A549 (cell line): ENCODE data around the gene MED13L. TPM values are rescaled to one million over a fixed set of nuclear protein-coding genes. Genes with fewer than 3 reads are reported as not detected.

ENCODE experiments used
- ATAC-seq, 2 experiments: fragments of 200-7000 bp in 1 of 2; fragments of >200 bp in 1 of 2; cut with Nextera tagmentation in 1 of 2; cut with Tn5 transposase in 1 of 2; 3 replicates each; pipeline versions ENCODE4 v1.8.0 to v1.9.1; 2018 to 2020; ENCODE audit warnings: mild to moderate bottlenecking in 1 of 2, moderate library complexity in 1 of 2
- CTCF ChIA-PET: fragments of 300-600 bp; sonication (Branson Sonifier 250); formaldehyde crosslinking; extraction: SDS; loops from one replicate; lab custom pipeline; 2021; ENCODE audit warnings: antibody characterized with exemption, inconsistent platforms; lab: Yijun Ruan, JAX
- POLR2A ChIA-PET: fragments of 350-600 bp; formaldehyde crosslinking; extraction: SDS; loops from one replicate; lab custom pipeline; 2021; ENCODE audit warnings: antibody characterized with exemption, inconsistent platforms; lab: Yijun Ruan, JAX
- DNase-seq, 2 experiments: peaks; one replicate each; pipeline versions ENCODE4 v3.0.0 to v3.0.0-alpha.2; 2011 to 2016; ENCODE audit warnings: low read depth in 1 of 2, low spot score in 1 of 2
- FAIRE-seq: peaks from 2 replicates; lab custom pipeline; 2011; peaks lifted over from hg19 to GRCh38; lab: Jason Lieb, UNC
- H3K27ac ChIP-seq, 2 experiments: fragments of >200 bp; sonication (Bioruptor Twin); formaldehyde crosslinking; 3 replicates each; pipeline ENCODE4 v1.5.1; 2016 to 2017
- H3K4me1 ChIP-seq: fragments of >200 bp; sonication (Bioruptor Twin); formaldehyde crosslinking; 3 replicates; pipeline ENCODE4 v1.6.1; 2016
- H3K4me2 ChIP-seq: fragments of >200 bp; sonication (Bioruptor Twin); formaldehyde crosslinking; 3 replicates; pipeline ENCODE4 v1.6.1; 2016
- H3K4me3 ChIP-seq: fragments of >200 bp; sonication (Bioruptor Twin); formaldehyde crosslinking; 3 replicates; pipeline ENCODE4 v1.5.1; 2016
- H3K9me3 ChIP-seq: fragments of >200 bp; sonication (Bioruptor Twin); formaldehyde crosslinking; 3 replicates; pipeline ENCODE4 v1.6.1; 2016
- EP300 ChIP-seq, 2 experiments: fragments of >200 bp; sonication (Bioruptor Twin); formaldehyde crosslinking; IDR thresholded peaks; 2 replicates in 1 of 2; 3 replicates in 1 of 2; pipeline ENCODE4 v1.6.1; 2016 to 2017
- FOSB ChIP-seq: fragments of 250-450 bp; sonication (Bioruptor Pico); IDR thresholded peaks from 2 replicates; pipeline ENCODE4 v1.5.0; 2020; ENCODE audit warnings: mild to moderate bottlenecking, moderate library complexity
- FOSL2 ChIP-seq, 2 experiments: fragments of 450-650 bp in 1 of 2; fragments of >200 bp in 1 of 2; sonication (Bioruptor Twin) in 1 of 2; formaldehyde crosslinking; IDR thresholded peaks; 2 replicates each; pipeline versions ENCODE4 v1.5.0 to v1.6.1; 2016 to 2020; ENCODE audit warnings: mild to moderate bottlenecking in 1 of 2, moderate library complexity in 1 of 2
- FOXS1 ChIP-seq: fragments of 250-450 bp; sonication (Bioruptor Pico); IDR thresholded peaks from 2 replicates; pipeline ENCODE4 v1.5.0; 2020; ENCODE audit warnings: mild to moderate bottlenecking, moderate library complexity
- HDAC2 ChIP-seq: fragments of 200-600 bp; sonication (generic); IDR thresholded peaks from 2 replicates; pipeline ENCODE4 v1.6.1; 2016
- HEYL ChIP-seq: fragments of 250-450 bp; sonication (Bioruptor Pico); IDR thresholded peaks from 2 replicates; pipeline ENCODE4 v1.8.0; 2021; ENCODE audit warnings: mild to moderate bottlenecking, moderate library complexity
- KDM1A ChIP-seq: fragments of 200-600 bp; sonication (generic); IDR thresholded peaks from 2 replicates; pipeline ENCODE4 v1.6.1; 2016; ENCODE audit warnings: low read depth, mild to moderate bottlenecking
- KDM5A ChIP-seq: fragments of 200-600 bp; sonication (generic); IDR thresholded peaks from 2 replicates; pipeline ENCODE4 v1.6.1; 2016; ENCODE audit warnings: antibody characterized with exemption, mild to moderate bottlenecking
- NPAS2 ChIP-seq: fragments of 250-450 bp; sonication (Bioruptor Pico); IDR thresholded peaks from 2 replicates; pipeline ENCODE4 v1.8.0; 2022; ENCODE audit warnings: mild to moderate bottlenecking, moderate library complexity, borderline replicate concordance
- POLR2A ChIP-seq: IDR thresholded peaks from 2 replicates; pipeline ENCODE4 v1.6.1; 2012; ENCODE audit warnings: mild to moderate bottlenecking, low read length
- POLR2AphosphoS2 ChIP-seq: conservative IDR thresholded peaks from 2 replicates; pipeline ENCODE4 v1.6.1; 2012; ENCODE audit warnings: low read length, improper control_type of control experiment, inconsistent platforms
- RNF2 ChIP-seq: fragments of 200-600 bp; sonication (generic); IDR thresholded peaks from 2 replicates; pipeline ENCODE4 v1.6.1; 2016; ENCODE audit warnings: low read depth, mild to moderate bottlenecking, antibody characterized with exemption, moderate library complexity, borderline replicate concordance
- SMC3 ChIP-seq: fragments of >200 bp; sonication (Bioruptor Twin); formaldehyde crosslinking; IDR thresholded peaks from 3 replicates; pipeline ENCODE4 v1.6.1; 2018; ENCODE audit warnings: inconsistent platforms
- ZFP36 ChIP-seq: fragments of 450-650 bp; IDR thresholded peaks from 2 replicates; pipeline ENCODE4 v1.6.1; 2014; ENCODE audit warnings: borderline replicate concordance; ENCODE audit not compliant: partially characterized antibody
- ZNF302 ChIP-seq: fragments of 250-450 bp; sonication (Bioruptor Pico); IDR thresholded peaks from 2 replicates; pipeline ENCODE4 v1.9.0; 2021; ENCODE audit warnings: inconsistent platforms, mild to moderate bottlenecking, moderate library complexity
- WGBS: methylation state at CpG from one replicate; pipeline ENCODE4 v1.1.6; 2017; ENCODE audit errors: missing lambda C conversion rate; 5-methylcytosine and 5-hydroxymethylcytosine counted together
- polyA plus RNA-seq, 4 experiments: library from polyadenylated mRNA; depleted of rRNA in 3 of 4; stranded (reverse); fragments of >200 nt; fragmentation: RNase III in 1 of 4; extraction: RNeasy Plus Mini Kit Qiagen cat#74134 plus additional on column Dnase treatment in 1 of 4; gene quantifications; 2 replicates in 3 of 4; 3 replicates in 1 of 4; pipeline ENCODE4 v1.2.3, GENCODE V29; 2011 to 2017
- TF ChIP-seq, protein P1 (sequence below): IDR thresholded peaks from 2 replicates; pipeline ENCODE4 v1.6.1; 2012
- TF ChIP-seq, protein P2 (sequence below): fragments of 250-450 bp; sonication (Bioruptor Pico); IDR thresholded peaks from 2 replicates; pipeline ENCODE4 v1.5.0; 2020; ENCODE audit warnings: low read depth, mild to moderate bottlenecking, moderate library complexity
- TF ChIP-seq, protein P3 (sequence below): fragments of 450-650 bp; IDR thresholded peaks from 2 replicates; pipeline ENCODE4 v1.6.1; 2014; ENCODE audit warnings: antibody characterized with exemption
- TF ChIP-seq, protein P4 (sequence below): fragments of 200-600 bp; sonication (generic); IDR thresholded peaks from 2 replicates; pipeline ENCODE4 v1.6.1; 2016; ENCODE audit warnings: antibody characterized with exemption, mild to moderate bottlenecking, moderate library complexity
- TF ChIP-seq, protein P5 (sequence below): IDR thresholded peaks from 2 replicates; pipeline ENCODE4 v1.6.1; 2012

Gene MED13L
- polyA plus RNA-seq, 2 of the 4 experiments (the other 2 are of a cell fraction): 23.2 to 134 TPM

DNA sequence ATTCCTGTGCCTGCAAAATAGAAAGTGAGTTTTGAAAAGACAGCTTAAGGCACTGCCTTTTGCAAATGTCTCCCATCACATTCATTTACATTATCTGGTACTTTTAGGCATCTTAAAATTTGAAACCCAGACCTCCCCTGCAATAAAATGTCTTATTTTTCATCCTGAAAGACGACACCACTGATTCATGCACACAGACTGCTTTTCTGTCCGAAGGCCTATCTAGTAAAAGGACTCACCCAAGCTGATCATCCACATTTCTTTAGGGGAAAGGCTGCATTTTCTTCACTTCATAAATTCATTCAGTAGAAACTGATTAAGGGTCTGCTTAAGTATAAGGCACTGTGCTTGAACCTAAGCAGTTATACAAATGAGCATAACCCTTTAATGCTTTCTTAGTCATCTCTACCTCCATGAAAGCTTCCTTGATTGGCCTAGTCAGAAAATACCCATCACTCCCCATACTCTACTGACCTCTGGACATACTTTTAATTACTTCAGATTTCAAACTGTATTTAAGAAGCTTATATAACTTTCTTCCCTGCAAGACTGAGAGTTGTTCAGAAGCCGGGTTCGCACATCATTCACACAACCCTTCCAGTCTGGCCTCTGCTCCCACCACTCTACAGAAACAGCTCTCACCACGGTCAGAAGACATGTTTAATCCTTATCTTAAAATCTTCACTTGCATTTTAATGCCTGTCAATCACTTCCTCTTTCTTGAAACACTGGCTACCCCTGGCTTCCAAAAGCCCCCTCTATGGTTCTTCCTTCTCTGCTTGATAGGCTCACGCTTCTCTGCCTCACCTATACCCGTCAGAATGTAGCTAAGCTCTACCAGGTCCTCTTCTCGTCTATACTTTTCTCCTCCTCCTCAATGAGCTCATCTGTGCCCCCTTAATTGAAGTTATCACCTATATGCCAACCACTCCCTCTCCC, 288.6 kb downstream of the MED13L start:
- Histone ChIP-seq H3K4me3 (no peak overlapping the region), H3K4me1 (no peaks in the 10 kb centered on the region), H3K27ac (no peak overlapping the region), H3K4me2 (no peak overlapping the region), H3K9me3 (no peaks in the 10 kb centered on the region)
- WGBS: 91% methylated on average over 8 of the region's 8 CpGs
- FAIRE-seq: no peak
- ChIA-PET CTCF (interaction anchor here (1.2 to 3.1 kb wide), 5 partner anchors 9 to 720 kb away, joined by 3 to 31 read pairs (median 9); no protein-coding TSS in a partner anchor), POLR2A (no interaction called here)
- no peak; a peak in 2 of 6 replicates for ATAC-seq
- TF ChIP-seq POLR2AphosphoS2 (no peak), EP300 (IDR thresholded peaks at IDR 0.05) (no peak), FOSB (CRISPR knock-in tag) (no peak), ZFP36 (no peak), RNF2 (no peak), NPAS2 (no peak), FOXS1 (CRISPR knock-in tag) (no peak), SMC3 (no peak), POLR2A (no peak), KDM5A (no peak), HDAC2 (no peak), HEYL (CRISPR knock-in tag) (no peak), KDM1A (no peak), FOSL2 (IDR thresholded peaks at IDR 0.05) (no peak), FOSL2 (CRISPR knock-in tag; IDR thresholded peaks at IDR 0.05) (no peak), ZNF302 (CRISPR knock-in tag) (no peak)
- TF ChIP-seq, protein P1, sequence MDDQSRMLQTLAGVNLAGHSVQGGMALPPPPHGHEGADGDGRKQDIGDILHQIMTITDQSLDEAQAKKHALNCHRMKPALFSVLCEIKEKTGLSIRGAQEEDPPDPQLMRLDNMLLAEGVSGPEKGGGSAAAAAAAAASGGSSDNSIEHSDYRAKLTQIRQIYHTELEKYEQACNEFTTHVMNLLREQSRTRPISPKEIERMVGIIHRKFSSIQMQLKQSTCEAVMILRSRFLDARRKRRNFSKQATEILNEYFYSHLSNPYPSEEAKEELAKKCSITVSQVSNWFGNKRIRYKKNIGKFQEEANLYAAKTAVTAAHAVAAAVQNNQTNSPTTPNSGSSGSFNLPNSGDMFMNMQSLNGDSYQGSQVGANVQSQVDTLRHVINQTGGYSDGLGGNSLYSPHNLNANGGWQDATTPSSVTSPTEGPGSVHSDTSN: no peak
- TF ChIP-seq, protein P2, sequence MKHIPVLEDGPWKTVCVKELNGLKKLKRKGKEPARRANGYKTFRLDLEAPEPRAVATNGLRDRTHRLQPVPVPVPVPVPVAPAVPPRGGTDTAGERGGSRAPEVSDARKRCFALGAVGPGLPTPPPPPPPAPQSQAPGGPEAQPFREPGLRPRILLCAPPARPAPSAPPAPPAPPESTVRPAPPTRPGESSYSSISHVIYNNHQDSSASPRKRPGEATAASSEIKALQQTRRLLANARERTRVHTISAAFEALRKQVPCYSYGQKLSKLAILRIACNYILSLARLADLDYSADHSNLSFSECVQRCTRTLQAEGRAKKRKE (CRISPR knock-in tag): no peak
- TF ChIP-seq, protein P3, sequence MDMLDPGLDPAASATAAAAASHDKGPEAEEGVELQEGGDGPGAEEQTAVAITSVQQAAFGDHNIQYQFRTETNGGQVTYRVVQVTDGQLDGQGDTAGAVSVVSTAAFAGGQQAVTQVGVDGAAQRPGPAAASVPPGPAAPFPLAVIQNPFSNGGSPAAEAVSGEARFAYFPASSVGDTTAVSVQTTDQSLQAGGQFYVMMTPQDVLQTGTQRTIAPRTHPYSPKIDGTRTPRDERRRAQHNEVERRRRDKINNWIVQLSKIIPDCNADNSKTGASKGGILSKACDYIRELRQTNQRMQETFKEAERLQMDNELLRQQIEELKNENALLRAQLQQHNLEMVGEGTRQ: no peak
- TF ChIP-seq, protein P4, sequence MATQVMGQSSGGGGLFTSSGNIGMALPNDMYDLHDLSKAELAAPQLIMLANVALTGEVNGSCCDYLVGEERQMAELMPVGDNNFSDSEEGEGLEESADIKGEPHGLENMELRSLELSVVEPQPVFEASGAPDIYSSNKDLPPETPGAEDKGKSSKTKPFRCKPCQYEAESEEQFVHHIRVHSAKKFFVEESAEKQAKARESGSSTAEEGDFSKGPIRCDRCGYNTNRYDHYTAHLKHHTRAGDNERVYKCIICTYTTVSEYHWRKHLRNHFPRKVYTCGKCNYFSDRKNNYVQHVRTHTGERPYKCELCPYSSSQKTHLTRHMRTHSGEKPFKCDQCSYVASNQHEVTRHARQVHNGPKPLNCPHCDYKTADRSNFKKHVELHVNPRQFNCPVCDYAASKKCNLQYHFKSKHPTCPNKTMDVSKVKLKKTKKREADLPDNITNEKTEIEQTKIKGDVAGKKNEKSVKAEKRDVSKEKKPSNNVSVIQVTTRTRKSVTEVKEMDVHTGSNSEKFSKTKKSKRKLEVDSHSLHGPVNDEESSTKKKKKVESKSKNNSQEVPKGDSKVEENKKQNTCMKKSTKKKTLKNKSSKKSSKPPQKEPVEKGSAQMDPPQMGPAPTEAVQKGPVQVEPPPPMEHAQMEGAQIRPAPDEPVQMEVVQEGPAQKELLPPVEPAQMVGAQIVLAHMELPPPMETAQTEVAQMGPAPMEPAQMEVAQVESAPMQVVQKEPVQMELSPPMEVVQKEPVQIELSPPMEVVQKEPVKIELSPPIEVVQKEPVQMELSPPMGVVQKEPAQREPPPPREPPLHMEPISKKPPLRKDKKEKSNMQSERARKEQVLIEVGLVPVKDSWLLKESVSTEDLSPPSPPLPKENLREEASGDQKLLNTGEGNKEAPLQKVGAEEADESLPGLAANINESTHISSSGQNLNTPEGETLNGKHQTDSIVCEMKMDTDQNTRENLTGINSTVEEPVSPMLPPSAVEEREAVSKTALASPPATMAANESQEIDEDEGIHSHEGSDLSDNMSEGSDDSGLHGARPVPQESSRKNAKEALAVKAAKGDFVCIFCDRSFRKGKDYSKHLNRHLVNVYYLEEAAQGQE: no peak
- TF ChIP-seq, protein P5, sequence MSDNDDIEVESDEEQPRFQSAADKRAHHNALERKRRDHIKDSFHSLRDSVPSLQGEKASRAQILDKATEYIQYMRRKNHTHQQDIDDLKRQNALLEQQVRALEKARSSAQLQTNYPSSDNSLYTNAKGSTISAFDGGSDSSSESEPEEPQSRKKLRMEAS: no peak
- DNase-seq: no peak
